Activated CD8-positive, alpha-beta memory T cell treated with anti-CD3 and anti-CD28 coated beads, Interleukin-2, amount 50 U/mL, for 1 hour (primary cell): ENCODE data around the gene WDR45B.

Experiments used
- DNase-seq: peaks from one replicate; pipeline ENCODE4 v3.0.0-alpha.2; 2020; ENCODE audit errors: extremely low read depth

Gene WDR45B

DNA sequence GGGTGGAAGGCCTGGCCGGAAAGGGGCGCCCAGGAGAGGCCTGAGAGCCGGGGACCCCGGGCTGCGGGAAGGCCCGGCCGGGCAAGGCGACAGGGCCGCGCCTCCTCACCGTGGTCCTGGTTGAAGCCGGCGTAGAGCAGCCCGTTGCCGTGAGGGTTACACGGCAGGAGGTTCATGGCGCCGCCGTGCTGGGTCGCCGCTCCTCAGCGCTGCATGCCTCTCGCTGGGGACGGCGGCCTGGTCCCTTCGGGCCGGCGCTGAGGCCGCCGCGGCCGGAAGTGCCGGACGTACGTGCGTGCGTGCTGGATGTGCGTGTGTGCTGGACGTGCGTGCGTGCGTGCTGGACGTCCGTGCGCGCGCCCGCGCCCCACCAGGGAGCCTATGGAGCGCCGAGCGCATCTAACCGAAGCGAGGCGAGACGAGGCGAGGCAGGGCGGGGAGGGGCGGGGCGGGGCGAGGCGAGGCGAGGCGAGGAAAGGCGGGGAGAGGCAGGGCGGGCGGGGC, at the start of gene WDR45B:
WDR45B (minus strand) TSS at position 280 of the 504 bp plus-strand sequence; CDS start at position 176, 104 bp downstream.
- DNase-seq = peak; percentile 61

- no peak for DNase-seq
Measured at GRCh38 chr17:82697808-82698064, 49.5 kb upstream of the WDR45B start.

GRCh38 chr17:82696916-82697807, 48.9 kb upstream of the WDR45B start:
- no peak for DNase-seq

GRCh38 chr17:82696259-82696658, 48.0 kb upstream of the WDR45B start:
- no peak for DNase-seq

GRCh38 chr17:82694647-82695046, 46.4 kb upstream of the WDR45B start:
- DNase-seq = no peak

- no peak for DNase-seq
Measured at GRCh38 chr17:82693168-82693867, 45.1 kb upstream of the WDR45B start.

GRCh38 chr17:82692268-82692667, 44.0 kb upstream of the WDR45B start:
- no peak for DNase-seq

DNA sequence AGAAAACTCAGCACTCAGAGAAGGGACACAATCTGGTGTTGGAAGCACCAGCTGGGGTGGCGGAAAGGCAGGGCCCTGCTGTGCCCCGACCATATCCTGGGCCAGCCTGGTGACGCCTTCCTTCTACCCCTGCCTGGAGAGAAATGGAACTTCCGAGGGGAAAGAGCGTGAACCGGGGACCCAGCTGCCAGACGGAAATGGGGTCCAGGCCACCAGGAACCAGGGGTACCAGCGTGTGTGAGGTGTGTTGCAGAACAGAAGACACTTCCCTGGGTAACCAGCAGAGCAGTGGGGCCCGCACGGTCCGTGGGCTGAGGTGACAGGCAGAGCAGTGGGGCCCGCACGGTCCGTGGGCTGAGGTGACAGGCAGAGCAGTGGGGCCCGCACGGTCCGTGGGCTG, 43.5 kb upstream of the WDR45B start:
- no peak for DNase-seq

DNA sequence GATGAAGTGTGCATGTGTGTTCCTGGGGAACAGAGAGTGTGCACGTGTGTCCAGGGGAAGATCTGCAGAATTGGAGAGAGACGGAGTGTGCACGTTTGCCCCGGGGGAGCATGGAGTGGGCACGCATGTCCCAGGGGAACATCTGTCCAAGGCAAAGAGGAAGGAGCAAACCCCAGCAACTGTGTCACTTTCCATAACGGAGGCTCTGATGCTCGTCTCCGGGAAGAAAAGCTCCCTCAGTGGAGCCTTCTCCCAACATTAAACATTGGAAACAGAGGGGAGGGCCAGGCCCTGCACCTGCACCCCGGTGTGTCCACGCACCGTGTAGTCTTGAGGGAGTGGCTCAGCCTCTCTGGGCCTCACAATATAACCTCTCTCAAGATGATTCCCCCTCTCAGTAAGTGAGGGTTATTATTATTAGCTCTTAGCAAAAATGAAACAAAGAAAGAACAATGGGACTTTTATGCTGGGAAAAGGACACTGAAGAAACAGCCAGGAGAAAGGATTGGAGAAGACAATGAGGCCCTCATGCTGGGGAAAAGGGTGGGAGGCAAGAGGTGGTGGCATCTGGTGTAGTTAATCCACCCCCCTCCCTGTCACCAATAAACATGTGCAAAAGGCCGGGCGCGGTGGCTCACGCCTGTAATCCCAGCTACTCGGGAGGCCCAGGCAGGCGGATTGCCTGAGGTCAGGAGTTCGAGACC, 42.7 kb upstream of the WDR45B start:
- DNase-seq = no peak

GRCh38 chr17:82689077-82689476, 40.8 kb upstream of the WDR45B start:
- no peak for DNase-seq

DNA sequence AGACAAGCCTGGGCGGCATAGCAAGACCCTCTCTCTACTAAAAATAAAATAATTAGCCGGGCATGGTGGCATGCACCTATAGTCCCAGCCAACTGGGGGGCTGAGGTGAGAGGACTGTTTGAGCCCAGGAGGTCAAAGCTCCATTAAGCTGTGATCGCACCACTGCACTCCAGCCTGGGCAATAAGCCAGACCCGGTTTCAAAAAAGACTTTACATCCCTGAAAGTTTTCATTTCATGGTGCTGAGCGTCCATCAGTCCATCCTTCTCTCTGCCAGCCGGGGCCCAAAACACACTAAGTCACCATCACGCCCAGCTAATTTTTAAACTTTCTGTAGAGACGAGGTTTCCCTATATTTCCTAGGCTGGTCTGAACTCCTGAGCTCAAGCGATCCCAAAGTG, 39.6 kb upstream of the WDR45B start:
- no peak for DNase-seq

DNA sequence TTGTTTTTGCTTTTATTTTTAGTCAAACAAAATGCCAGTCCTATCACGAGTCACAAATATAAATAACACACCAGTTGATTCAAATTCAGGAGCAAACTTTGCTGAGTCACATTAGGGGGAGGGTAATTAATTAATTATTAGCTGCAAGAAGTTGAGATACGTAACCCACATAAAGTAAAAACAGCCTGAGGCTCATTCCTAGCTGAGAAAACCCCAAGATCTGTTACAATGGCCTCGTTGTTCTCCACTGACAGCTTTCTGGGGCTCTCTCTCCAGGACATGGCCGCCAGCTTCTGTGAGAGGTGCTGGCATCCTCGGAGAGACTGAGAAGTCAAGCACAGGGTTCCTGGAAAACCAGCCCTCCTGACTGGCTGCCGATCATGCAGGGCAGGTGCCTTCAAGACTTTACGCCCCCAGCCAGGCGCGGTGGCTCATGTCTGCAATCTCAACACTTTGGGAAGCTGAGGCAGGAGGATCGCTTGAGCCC, 39.2 kb upstream of the WDR45B start:
- DNase-seq = no peak

DNA sequence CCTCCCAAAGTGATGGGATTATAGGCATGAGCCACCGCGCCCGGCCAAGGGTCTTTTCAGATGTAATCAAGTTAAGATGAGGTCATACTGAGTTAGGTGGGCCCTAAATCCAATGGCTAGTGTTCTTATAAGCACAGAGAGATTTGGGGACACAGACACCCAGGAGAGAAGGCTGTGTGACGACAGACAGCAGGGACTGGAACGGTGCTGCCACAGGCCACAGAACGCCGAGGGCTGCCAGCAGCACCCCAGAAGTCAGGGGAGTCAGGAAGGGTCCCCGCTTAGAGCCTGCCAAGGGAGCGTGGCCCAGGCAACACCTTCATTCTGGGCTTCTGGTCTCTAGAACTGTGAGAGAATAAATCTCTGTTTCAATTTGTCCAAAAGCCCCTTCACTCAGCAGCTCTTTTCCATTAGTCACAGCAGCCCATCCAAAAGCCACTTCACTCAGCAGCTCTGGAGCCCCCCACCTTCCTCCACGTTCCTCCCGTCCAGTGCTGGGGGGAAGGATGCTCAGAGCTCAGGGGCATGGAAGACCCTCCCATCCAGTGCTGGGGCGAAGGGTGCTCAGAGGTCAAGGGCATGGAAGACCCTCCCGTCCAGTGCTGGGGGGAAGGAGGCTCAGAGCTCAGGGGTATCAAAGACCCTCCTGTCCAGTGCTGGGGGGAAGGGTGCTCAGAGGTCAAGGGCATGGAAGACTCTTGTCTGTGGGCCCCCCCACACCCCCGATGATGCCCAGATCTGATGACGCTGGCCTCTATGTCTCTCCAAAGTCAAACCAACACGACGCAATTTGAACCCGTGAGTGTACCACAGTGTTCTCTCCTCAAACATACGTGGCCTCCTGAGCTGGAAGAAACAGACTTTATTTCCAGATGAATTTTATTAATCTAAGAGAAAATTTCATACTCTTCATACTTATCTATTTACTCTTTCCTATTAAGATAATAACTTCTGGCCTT, 38.4 kb upstream of the WDR45B start:
- no peak for DNase-seq

- no peak for DNase-seq
Measured at GRCh38 chr17:82685291-82685690, 37.0 kb upstream of the WDR45B start.

DNA sequence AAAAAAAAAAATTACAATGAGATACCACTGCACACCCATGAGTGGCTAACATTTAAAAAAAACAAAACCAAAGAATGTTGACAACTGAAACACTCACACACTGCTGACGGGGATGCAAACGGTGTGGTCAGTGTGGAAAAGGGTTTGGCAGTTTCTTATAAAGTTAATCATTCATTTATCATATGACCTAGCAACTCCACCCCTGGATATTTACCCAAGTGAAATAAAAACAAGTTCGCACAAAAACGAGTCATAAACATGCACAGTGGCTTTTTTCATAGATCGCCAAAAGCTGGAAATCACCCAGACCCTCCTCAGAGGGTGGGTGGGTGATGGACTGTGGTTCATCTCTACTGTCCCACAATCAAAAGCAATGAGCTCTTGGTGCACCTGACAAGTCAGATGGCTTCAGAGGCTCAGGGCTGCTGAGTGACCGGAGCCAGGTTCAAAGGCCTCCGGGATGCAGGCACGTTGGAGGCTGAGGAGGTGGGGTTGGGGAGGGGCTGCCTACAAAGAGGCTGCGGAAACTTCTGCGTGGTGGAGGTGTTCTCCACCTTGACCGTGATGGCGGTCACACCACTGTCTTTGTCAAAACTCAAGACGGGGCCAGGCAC, 36.1 kb upstream of the WDR45B start:
- no peak for DNase-seq

DNA sequence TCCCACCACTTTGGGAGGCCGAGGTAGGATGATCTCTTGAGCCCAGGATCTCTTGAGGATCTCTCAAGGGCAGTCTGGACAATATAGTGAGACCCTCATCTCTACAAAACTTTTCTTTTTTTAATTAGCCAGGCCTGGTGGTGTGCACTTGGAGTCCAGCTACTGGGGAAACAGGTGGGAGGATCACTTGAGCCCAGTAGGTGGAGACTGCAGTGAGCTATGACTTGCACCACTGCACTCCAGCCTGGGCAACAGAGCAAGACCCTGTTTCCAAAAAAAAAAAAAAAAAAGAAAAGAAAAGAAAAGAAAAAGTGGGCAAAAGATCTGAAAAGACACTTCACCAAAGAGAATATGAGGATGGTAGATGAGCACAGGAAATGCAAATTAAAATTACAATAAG, 35.3 kb upstream of the WDR45B start:
- no peak for DNase-seq

GRCh38 chr17:82681547-82681946, 33.3 kb upstream of the WDR45B start:
- no peak for DNase-seq

GRCh38 chr17:82679586-82680465, 31.6 kb upstream of the WDR45B start:
- DNase-seq = no peak

DNA sequence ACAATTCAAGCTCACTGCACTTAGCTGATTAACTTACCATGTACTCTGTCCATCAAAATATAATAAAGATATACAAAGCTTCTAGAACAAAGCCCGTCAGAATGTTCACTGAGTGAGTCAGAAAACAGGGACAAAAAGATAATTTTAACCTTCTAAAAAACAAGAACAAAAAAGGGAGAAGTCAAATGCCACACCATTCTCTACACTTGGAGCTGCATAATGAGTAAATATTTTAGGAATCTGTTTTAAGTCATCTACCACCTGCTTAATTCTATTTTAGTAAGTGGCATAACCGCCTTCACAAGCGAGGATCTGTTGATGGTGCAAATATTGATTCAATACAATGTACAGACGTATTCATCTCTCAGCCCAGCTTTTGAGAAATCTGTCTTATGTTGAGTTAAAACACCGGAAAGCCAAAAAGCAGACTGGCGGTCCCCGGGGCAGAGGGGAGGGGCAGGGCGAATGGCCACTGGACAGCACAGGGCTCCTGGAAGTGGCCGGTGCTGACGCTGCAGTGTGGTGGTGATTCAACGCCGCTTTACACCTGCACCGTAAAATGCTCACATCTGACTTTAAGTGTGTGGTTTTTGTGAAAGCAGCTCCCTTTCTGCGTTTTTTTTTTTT, 30.1 kb upstream of the WDR45B start:
- no peak for DNase-seq
